OCI-LY7 (cell line): ENCODE measurements around the gene ZNF148.

Source experiments
- CTCF ChIP-seq: fragments of 200-600 bp; sonication (generic); conservative IDR thresholded peaks from 2 replicates; pipeline ENCODE4 v1.5.1; 2014; ENCODE audit warnings: mild to moderate bottlenecking, antibody characterized with exemption, low read length, moderate library complexity, mixed read lengths
- EZH2phosphoT487 ChIP-seq: fragments of 200-600 bp; sonication (generic); IDR thresholded peaks from 2 replicates; pipeline ENCODE4 v1.6.1; 2018; ENCODE audit warnings: low read depth, borderline replicate concordance, mild to moderate bottlenecking, mixed run types, antibody characterized with exemption, low read length, moderate library complexity, mixed read lengths

GRCh38 chr3:125257536-125257935, 117.6 kb downstream of the ZNF148 start:
- TF ChIP-seq CTCF (no peak), EZH2phosphoT487 (no peak)
